ENCODE data around the gene PDILT.

GRCh38 chr16:20363191-20363590 is 41.3 kb downstream of the PDILT start:
- no peak for TF ChIP-seq RNF2 (IDR thresholded peaks at IDR 0.05; ENCODE audit: borderline replicate concordance, low read depth, low read length, missing control alignments, poor library complexity, severe bottlenecking)
- TF ChIP-seq CTCF (IDR thresholded peaks at IDR 0.05; ENCODE audit: control extremely low read depth in 1 of 3, insufficient read depth in 1 of 3, low read depth in 1 of 3, low read length in 3 of 3): no peak
- no peak for TF ChIP-seq MAX (IDR thresholded peaks at IDR 0.05)
- no peak for TF ChIP-seq SIN3A (conservative IDR thresholded peaks at IDR 0.05 in 1 of 2, IDR thresholded peaks at IDR 0.05 in 1 of 2; ENCODE audit: low read depth in 1 of 2, low read length in 2 of 2)
- TF ChIP-seq SP1 (IDR thresholded peaks at IDR 0.05; ENCODE audit: low read depth, low read length): no peak
- TF ChIP-seq RFX5 (IDR thresholded peaks at IDR 0.05; ENCODE audit: borderline replicate concordance, low read depth, low read length): no peak
- TF ChIP-seq EZH2 (IDR thresholded peaks at IDR 0.05; ENCODE audit: low read depth, low read length, severe bottlenecking): no peak
- no peak for TF ChIP-seq SIX5 (IDR thresholded peaks at IDR 0.05; ENCODE audit: low read depth, low read length)
- no peak for TF ChIP-seq BCL11A (IDR thresholded peaks at IDR 0.05; ENCODE audit: low read depth in 2 of 2, low read length in 2 of 2)
- TF ChIP-seq POLR2A (IDR thresholded peaks at IDR 0.05; ENCODE audit: control extremely low read depth in 1 of 2, low read depth in 2 of 2, low read length in 2 of 2): no peak
- TF ChIP-seq GABPA (IDR thresholded peaks at IDR 0.05; ENCODE audit: borderline replicate concordance, insufficient read depth, low read length): no peak

All from H1 (cell line).